ENCODE data around the gene ARMCX5. TPM values are rescaled to one million over a fixed set of nuclear protein-coding genes. Genes with fewer than 3 reads are reported as not detected.

The ARMCX5 gene
- total and polyA plus RNA-seq, 2 donors (not counting 3 experiments of a cell fraction or from before 2014, with no cell fraction given): 8.0 to 10.3 TPM

DNA sequence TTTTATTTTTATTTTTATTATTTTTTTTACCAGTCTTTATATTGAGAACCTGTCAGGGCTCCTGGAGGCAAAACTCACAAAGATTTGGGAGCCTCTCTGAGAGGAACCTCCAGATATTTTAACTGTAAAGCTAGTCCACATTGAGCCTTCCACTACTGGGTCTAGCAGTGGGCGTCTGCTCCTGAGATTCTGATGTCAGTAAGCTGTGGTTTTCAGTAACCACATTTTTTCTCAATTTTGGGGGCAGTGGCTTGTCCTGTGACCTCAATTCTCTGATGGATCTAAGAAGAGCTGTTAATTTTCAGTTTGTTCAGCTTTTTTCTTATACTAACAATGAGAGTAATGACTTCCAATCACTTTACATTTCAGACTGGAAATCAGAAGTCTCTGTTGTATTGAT is 28.3 kb downstream of the ARMCX5 start:
- Histone ChIP-seq H3K9me1 (replicated peaks; ENCODE audit: control insufficient read depth, extremely low read depth, insufficient read depth, low read length) (no peaks in the 10 kb centered on the region), H3K4me3 (replicated peaks in 1 of 3; ENCODE audit: insufficient read depth in 1 of 3, low read depth in 1 of 3, low read length in 3 of 3) (no peak overlapping the region), H3K36me3 (ENCODE audit: control insufficient read depth in 2 of 2, extremely low read depth in 1 of 2, insufficient read depth in 2 of 2, low read length in 2 of 2) (no peaks in the 10 kb centered on the region), H3K27ac (ENCODE audit: insufficient read depth, low read depth, low read length) (no peak overlapping the region), H3K4me2 (ENCODE audit: insufficient read depth, low read length) (no peak overlapping the region), H3K27me3 (ENCODE audit: control insufficient read depth in 2 of 2, insufficient read depth in 2 of 2, low read length in 2 of 2) (no peaks in the 10 kb centered on the region), H3K9ac (replicated peaks; ENCODE audit: extremely low read depth, insufficient read depth, low read length) (no peak overlapping the region), H4K20me1 (replicated peaks; ENCODE audit: control insufficient read depth, extremely low read depth, insufficient read depth, low read length) (no peaks in the 10 kb centered on the region), H2AFZ (ENCODE audit: low read depth, low read length) (no peak overlapping the region), H3K79me2 (ENCODE audit: control insufficient read depth, insufficient read depth, low read length) (no peaks in the 10 kb centered on the region), H3K4me1 (ENCODE audit: control insufficient read depth, extremely low read depth, insufficient read depth, low read length) (no peaks in the 10 kb centered on the region), H3K9me3 (replicated peaks; ENCODE audit: control insufficient read depth, insufficient read depth, low read length) (no peaks in the 10 kb centered on the region)
- FAIRE-seq (peak; percentile 58), DNase-seq (ENCODE audit: low read depth, low spot score) (no peak)
- BruUV-seq (replicated peaks): no TSS peak
- dilution Hi-C loops (cut with MboI; ENCODE audit: extremely low pct_ligation_motif_present, low sequenced_read_pairs) (no loop called here), intact Hi-C loops (cut with micrococcal nuclease) (no loop called here)
- ChIA-PET POLR2A (no interaction called here), CTCF (no interaction called here)
- TF ChIP-seq, protein P1, sequence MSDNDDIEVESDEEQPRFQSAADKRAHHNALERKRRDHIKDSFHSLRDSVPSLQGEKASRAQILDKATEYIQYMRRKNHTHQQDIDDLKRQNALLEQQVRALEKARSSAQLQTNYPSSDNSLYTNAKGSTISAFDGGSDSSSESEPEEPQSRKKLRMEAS (IDR thresholded peaks at IDR 0.05; ENCODE audit: insufficient read depth, insufficient read length): no peak
- TF ChIP-seq JUN (IDR thresholded peaks at IDR 0.05; ENCODE audit: borderline replicate concordance, insufficient read depth, insufficient read length, low read depth) (no peak), GATA2 (IDR thresholded peaks at IDR 0.05; ENCODE audit: insufficient read depth, insufficient read length, low read depth, low read length) (no peak), POLR2A (IDR thresholded peaks at IDR 0.05; ENCODE audit: low read depth, low read length) (no peak), POLR2AphosphoS5 (IDR thresholded peaks at IDR 0.05; ENCODE audit: insufficient read depth, low read depth, low read length) (no peak), EZH2 (IDR thresholded peaks at IDR 0.05; ENCODE audit: borderline replicate concordance, low read depth, low read length, severe bottlenecking) (no peak), MYC (IDR thresholded peaks at IDR 0.05; ENCODE audit: low read depth, low read length) (no peak), FOS (IDR thresholded peaks at IDR 0.05; ENCODE audit: borderline replicate concordance, insufficient read depth, low read length) (no peak)
- TF ChIP-seq, protein P2, sequence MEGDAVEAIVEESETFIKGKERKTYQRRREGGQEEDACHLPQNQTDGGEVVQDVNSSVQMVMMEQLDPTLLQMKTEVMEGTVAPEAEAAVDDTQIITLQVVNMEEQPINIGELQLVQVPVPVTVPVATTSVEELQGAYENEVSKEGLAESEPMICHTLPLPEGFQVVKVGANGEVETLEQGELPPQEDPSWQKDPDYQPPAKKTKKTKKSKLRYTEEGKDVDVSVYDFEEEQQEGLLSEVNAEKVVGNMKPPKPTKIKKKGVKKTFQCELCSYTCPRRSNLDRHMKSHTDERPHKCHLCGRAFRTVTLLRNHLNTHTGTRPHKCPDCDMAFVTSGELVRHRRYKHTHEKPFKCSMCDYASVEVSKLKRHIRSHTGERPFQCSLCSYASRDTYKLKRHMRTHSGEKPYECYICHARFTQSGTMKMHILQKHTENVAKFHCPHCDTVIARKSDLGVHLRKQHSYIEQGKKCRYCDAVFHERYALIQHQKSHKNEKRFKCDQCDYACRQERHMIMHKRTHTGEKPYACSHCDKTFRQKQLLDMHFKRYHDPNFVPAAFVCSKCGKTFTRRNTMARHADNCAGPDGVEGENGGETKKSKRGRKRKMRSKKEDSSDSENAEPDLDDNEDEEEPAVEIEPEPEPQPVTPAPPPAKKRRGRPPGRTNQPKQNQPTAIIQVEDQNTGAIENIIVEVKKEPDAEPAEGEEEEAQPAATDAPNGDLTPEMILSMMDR (IDR thresholded peaks at IDR 0.05; ENCODE audit: extremely low read depth in 1 of 2, insufficient read depth in 1 of 2, low read depth in 1 of 2, low read length in 2 of 2): no peak
